HEK293T (cell line): Measurements from ENCODE around the gene PLXND1.

ENCODE experiments used
- BHLHE40 ChIP-seq: fragments of 450-650 bp; IDR thresholded peaks from 2 replicates; pipeline ENCODE4 v1.6.1; 2016; ENCODE audit warnings: mild to moderate bottlenecking, moderate library complexity, borderline replicate concordance
- CTBP1 ChIP-seq: fragments of 450-650 bp; IDR thresholded peaks from 2 replicates; pipeline ENCODE4 v1.6.1; 2016; ENCODE audit warnings: borderline replicate concordance
- ELF4 ChIP-seq: fragments of 450-650 bp; IDR thresholded peaks from 2 replicates; pipeline ENCODE4 v1.6.1; 2017; ENCODE audit warnings: antibody characterized with exemption
- FOXA1 ChIP-seq: fragments of 450-650 bp; IDR thresholded peaks from 2 replicates; pipeline ENCODE4 v1.6.1; 2016; ENCODE audit warnings: mild to moderate bottlenecking
- FOXM1 ChIP-seq: fragments of 450-650 bp; IDR thresholded peaks from 2 replicates; pipeline ENCODE4 v1.6.1; 2017; ENCODE audit warnings: mild to moderate bottlenecking, borderline replicate concordance
- HDGF ChIP-seq: fragments of 450-650 bp; IDR thresholded peaks from 2 replicates; pipeline ENCODE4 v1.6.1; 2017; ENCODE audit warnings: antibody characterized with exemption, borderline replicate concordance
- LEF1 ChIP-seq: fragments of 450-650 bp; IDR thresholded peaks from 2 replicates; pipeline ENCODE4 v1.6.1; 2017; ENCODE audit warnings: mild to moderate bottlenecking, borderline replicate concordance
- NFRKB ChIP-seq: fragments of 450-650 bp; IDR thresholded peaks from 2 replicates; pipeline ENCODE4 v1.6.1; 2016; ENCODE audit warnings: mild to moderate bottlenecking, moderate library complexity
- SP1 ChIP-seq: fragments of 450-650 bp; IDR thresholded peaks from 2 replicates; pipeline ENCODE4 v1.6.1; 2017
- SUZ12 ChIP-seq: fragments of 450-650 bp; IDR thresholded peaks from 2 replicates; pipeline ENCODE4 v1.6.1; 2016; ENCODE audit warnings: mild to moderate bottlenecking

GRCh38 chr3:129555153-129555550 is 51.3 kb downstream of the PLXND1 start:
- no peak for TF ChIP-seq BHLHE40
- no peak for TF ChIP-seq FOXM1
- TF ChIP-seq NFRKB: no peak
- TF ChIP-seq SP1: no peak
- no peak for TF ChIP-seq ELF4
- no peak for TF ChIP-seq SUZ12
- TF ChIP-seq HDGF: no peak
- no peak for TF ChIP-seq FOXA1
- no peak for TF ChIP-seq CTBP1
- TF ChIP-seq LEF1: no peak
